ENCODE results near the gene MT1B. TPM values are rescaled to one million over a fixed set of nuclear protein-coding genes. Genes with fewer than 3 reads are reported as not detected.
A peak's percentile ranks its signal among the peaks of the same experiment; 100 is the strongest.

MT1B gene
- total and polyA plus RNA-seq, 2 of the 13 experiments (the other 11 are each of a cell fraction or from before 2014, with no cell fraction given): 0.89 TPM; not detected in 1

DNA sequence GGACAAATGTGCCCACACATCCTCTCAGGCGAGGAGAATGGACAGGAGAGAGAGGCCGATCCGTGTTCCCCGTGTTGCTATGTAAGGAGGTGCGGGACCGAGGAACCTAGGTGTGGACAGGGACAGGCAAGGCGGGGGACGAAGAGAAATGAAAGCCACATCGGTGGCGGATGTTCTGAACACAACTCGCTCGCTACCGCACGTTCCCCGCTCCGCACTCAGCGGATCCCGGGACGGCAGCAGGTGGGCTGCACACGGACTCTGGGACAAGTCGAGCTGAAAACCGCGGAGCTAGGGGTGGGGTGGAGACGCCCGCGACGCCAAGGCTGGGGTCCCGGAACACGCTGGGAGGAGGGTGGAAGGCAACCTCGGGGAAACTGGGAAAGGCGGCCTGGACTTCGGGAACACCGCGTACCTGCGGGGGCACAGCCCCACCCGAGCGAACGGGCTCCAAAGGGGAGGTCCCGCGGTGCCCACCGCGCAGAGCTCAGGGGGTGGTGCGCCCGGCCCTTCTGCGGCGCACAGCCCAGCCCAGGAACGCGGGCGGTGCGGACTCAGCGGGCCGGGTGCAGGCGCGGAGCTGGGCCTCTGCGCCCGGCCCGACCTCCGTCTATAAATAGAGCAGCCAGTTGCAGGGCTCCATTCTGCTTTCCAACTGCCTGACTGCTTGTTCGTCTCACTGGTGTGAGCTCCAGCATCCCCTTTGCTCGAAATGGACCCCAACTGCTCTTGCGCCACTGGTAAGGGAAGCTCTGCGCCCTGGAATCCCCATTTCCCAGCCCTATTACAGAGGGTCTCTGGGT is 26.3 kb upstream of the MT1B start, which contains the start of gene MT1E (continued):
- TF ChIP-seq, protein P1, sequence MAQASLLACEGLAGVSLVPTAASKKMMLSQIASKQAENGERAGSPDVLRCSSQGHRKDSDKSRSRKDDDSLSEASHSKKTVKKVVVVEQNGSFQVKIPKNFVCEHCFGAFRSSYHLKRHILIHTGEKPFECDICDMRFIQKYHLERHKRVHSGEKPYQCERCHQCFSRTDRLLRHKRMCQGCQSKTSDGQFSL (CRISPR knock-in tag; IDR thresholded peaks at IDR 0.05): no peak
- peak; percentile 65 for TF ChIP-seq ZNF792 (CRISPR knock-in tag; IDR thresholded peaks at IDR 0.05)
- no peak for TF ChIP-seq MLLT10 (CRISPR knock-in tag; IDR thresholded peaks at IDR 0.05)
- no peak for TF ChIP-seq HNF4A (CRISPR knock-in tag; IDR thresholded peaks at IDR 0.05)
- TF ChIP-seq GFI1 (CRISPR knock-in tag; IDR thresholded peaks at IDR 0.05; ENCODE audit: borderline replicate concordance): peak; percentile 73
- TF ChIP-seq, protein P2, sequence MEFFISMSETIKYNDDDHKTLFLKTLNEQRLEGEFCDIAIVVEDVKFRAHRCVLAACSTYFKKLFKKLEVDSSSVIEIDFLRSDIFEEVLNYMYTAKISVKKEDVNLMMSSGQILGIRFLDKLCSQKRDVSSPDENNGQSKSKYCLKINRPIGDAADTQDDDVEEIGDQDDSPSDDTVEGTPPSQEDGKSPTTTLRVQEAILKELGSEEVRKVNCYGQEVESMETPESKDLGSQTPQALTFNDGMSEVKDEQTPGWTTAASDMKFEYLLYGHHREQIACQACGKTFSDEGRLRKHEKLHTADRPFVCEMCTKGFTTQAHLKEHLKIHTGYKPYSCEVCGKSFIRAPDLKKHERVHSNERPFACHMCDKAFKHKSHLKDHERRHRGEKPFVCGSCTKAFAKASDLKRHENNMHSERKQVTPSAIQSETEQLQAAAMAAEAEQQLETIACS (CRISPR knock-in tag; IDR thresholded peaks at IDR 0.05): no peak
- peak; percentile 99 for TF ChIP-seq MTF1 (CRISPR knock-in tag; IDR thresholded peaks at IDR 0.05)
- no peak for TF ChIP-seq HOXA5 (CRISPR knock-in tag; IDR thresholded peaks at IDR 0.05)
- TF ChIP-seq ZNF747 (CRISPR knock-in tag; IDR thresholded peaks at IDR 0.05; ENCODE audit: borderline replicate concordance): 0 out of 2 replicates have a peak, but pooled peaks have one; percentile 55
- TF ChIP-seq, protein P3, sequence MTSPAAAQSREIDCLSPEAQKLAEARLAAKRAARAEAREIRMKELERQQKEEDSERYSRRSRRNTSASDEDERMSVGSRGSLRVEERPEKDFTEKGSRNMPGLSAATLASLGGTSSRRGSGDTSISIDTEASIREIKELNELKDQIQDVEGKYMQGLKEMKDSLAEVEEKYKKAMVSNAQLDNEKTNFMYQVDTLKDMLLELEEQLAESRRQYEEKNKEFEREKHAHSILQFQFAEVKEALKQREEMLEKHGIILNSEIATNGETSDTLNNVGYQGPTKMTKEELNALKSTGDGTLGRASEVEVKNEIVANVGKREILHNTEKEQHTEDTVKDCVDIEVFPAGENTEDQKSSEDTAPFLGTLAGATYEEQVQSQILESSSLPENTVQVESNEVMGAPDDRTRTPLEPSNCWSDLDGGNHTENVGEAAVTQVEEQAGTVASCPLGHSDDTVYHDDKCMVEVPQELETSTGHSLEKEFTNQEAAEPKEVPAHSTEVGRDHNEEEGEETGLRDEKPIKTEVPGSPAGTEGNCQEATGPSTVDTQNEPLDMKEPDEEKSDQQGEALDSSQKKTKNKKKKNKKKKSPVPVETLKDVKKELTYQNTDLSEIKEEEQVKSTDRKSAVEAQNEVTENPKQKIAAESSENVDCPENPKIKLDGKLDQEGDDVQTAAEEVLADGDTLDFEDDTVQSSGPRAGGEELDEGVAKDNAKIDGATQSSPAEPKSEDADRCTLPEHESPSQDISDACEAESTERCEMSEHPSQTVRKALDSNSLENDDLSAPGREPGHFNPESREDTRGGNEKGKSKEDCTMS (CRISPR knock-in tag; conservative IDR thresholded peaks at IDR 0.05): 0 out of 2 replicates have a peak, but pooled peaks have one; percentile 31
- TF ChIP-seq, protein P4, sequence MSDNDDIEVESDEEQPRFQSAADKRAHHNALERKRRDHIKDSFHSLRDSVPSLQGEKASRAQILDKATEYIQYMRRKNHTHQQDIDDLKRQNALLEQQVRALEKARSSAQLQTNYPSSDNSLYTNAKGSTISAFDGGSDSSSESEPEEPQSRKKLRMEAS (IDR thresholded peaks at IDR 0.05): peak; percentile 43; the same call in 1 of the 2 replicates
- no peak; the same call in 1 of the 2 replicates for TF ChIP-seq ZNF124 (CRISPR knock-in tag; IDR thresholded peaks at IDR 0.05)
- peak; percentile 42; the same call in 1 of the 2 replicates for TF ChIP-seq YEATS4 (CRISPR knock-in tag; IDR thresholded peaks at IDR 0.05; ENCODE audit: borderline replicate concordance)
- TF ChIP-seq KLF9 (CRISPR knock-in tag; IDR thresholded peaks at IDR 0.05; ENCODE audit: low read depth): no peak
- TF ChIP-seq ARNT2 (CRISPR knock-in tag; IDR thresholded peaks at IDR 0.05; ENCODE audit: low read depth): peak; percentile 67; the same call in 1 of the 2 replicates
- peak; percentile 57; the same call in 1 of the 2 replicates for TF ChIP-seq ZSCAN31 (CRISPR knock-in tag; IDR thresholded peaks at IDR 0.05; ENCODE audit: low read depth)
- 0 out of 2 replicates have a peak, but pooled peaks have one; percentile 42 for TF ChIP-seq ZBTB7A (CRISPR knock-in tag; IDR thresholded peaks at IDR 0.05)
- TF ChIP-seq SRY (CRISPR knock-in tag; IDR thresholded peaks at IDR 0.05): 0 out of 2 replicates have a peak, but pooled peaks have one; percentile 52
- TF ChIP-seq KAT8 (CRISPR knock-in tag; IDR thresholded peaks at IDR 0.05): no peak; the same call in 1 of the 2 replicates
- TF ChIP-seq ETV5 (CRISPR knock-in tag; IDR thresholded peaks at IDR 0.05; ENCODE audit: borderline replicate concordance): 0 out of 2 replicates have a peak, but pooled peaks have one; percentile 10
- TF ChIP-seq HNRNPLL (IDR thresholded peaks at IDR 0.05; ENCODE audit: low read depth, low read length, poor library complexity, severe bottlenecking): peak; percentile 95
- TF ChIP-seq ZNF317 (CRISPR knock-in tag; IDR thresholded peaks at IDR 0.05): 0 out of 2 replicates have a peak, but pooled peaks have one; percentile 9
- TF ChIP-seq GZF1 (CRISPR knock-in tag; IDR thresholded peaks at IDR 0.05): no peak
- TF ChIP-seq BHLHE40 (IDR thresholded peaks at IDR 0.05; ENCODE audit: low read length): no peak
- peak; percentile 60 for TF ChIP-seq HDAC2 (CRISPR knock-in tag; IDR thresholded peaks at IDR 0.05)
- TF ChIP-seq ZNF891 (CRISPR knock-in tag; IDR thresholded peaks at IDR 0.05): peak; percentile 84
- TF ChIP-seq NR2F6 (IDR thresholded peaks at IDR 0.05): no peak
- TF ChIP-seq NR2F6 (CRISPR knock-in tag; IDR thresholded peaks at IDR 0.05): no peak
- TF ChIP-seq ELF4 (CRISPR knock-in tag; IDR thresholded peaks at IDR 0.05; ENCODE audit: borderline replicate concordance): no peak
